ENCODE data around the gene NPAS2. TPM values are rescaled to one million over a fixed set of nuclear protein-coding genes. Genes with fewer than 3 reads are reported as not detected.

Gene NPAS2
- total and polyA plus RNA-seq, 7 donors = 8.5 to 56.2 (median 17.3) TPM

DNA sequence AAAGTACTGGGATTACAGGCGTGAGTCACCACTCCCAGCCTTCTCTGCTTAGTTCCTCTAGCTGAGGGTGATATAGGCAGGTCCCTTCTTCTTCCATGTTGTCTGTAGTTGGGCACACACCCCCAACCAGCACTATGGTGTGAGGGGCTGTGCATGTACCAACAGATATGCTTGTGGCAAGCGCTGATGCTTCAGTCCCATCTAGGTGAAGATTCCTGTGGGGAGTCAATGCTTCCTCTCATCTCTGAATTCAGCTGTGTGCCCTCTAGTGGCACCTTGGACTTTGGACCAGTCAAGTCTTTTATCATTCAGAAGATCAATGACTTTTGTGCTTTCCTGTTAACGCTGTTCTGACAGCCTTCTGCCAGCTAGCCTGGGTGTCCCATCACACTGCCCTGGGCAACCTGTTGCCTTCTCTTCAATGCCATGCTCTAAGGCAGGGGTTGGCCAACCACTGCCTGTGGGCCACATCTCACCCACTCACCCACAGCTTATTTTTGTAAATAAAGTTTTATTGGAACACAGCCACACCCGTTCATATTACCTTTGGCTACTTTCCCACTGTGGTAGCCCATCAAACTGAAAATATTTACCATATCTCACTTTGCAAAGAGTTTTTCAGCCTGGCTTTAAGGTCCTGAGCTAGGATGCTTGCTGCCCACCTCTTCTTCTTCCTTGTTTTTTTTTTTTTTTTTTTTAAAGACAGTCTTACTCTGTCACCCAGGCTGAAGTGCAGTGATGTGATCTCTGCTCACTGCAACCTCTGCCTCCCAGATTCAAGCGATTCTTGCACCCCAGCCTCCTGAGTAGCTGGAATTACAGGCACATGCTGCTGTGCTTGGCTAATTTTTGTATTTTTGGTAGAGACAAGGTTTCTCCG is 51.0 kb downstream of the NPAS2 start:
- no peaks in the 10 kb centered on the region for H3K36me3 ChIP-seq (ENCODE audit: insufficient read depth in 1 of 2, low read depth in 1 of 2)
- peaks cover 10% of the 10 kb centered on the region for H3K9me3 ChIP-seq
- no peak overlapping the region for H3K4me3 ChIP-seq
- ATAC-seq = no peak
- H3K27ac ChIP-seq = no peak overlapping the region
- no peaks in the 10 kb centered on the region for H3K4me1 ChIP-seq
- no peak for DNase-seq
- WGBS, 3 donors = 74 to 96% (median 76%) methylated on average over 6 of the region's 6 CpGs
- TF ChIP-seq, protein P1, sequence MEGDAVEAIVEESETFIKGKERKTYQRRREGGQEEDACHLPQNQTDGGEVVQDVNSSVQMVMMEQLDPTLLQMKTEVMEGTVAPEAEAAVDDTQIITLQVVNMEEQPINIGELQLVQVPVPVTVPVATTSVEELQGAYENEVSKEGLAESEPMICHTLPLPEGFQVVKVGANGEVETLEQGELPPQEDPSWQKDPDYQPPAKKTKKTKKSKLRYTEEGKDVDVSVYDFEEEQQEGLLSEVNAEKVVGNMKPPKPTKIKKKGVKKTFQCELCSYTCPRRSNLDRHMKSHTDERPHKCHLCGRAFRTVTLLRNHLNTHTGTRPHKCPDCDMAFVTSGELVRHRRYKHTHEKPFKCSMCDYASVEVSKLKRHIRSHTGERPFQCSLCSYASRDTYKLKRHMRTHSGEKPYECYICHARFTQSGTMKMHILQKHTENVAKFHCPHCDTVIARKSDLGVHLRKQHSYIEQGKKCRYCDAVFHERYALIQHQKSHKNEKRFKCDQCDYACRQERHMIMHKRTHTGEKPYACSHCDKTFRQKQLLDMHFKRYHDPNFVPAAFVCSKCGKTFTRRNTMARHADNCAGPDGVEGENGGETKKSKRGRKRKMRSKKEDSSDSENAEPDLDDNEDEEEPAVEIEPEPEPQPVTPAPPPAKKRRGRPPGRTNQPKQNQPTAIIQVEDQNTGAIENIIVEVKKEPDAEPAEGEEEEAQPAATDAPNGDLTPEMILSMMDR (IDR thresholded peaks at IDR 0.05) = no peak
- no peaks in the 10 kb centered on the region for H3K27me3 ChIP-seq (ENCODE audit: insufficient read depth in 3 of 3, low read length in 2 of 3)
- intact Hi-C loops (cut with DNase I) = no loop called here

DNA sequence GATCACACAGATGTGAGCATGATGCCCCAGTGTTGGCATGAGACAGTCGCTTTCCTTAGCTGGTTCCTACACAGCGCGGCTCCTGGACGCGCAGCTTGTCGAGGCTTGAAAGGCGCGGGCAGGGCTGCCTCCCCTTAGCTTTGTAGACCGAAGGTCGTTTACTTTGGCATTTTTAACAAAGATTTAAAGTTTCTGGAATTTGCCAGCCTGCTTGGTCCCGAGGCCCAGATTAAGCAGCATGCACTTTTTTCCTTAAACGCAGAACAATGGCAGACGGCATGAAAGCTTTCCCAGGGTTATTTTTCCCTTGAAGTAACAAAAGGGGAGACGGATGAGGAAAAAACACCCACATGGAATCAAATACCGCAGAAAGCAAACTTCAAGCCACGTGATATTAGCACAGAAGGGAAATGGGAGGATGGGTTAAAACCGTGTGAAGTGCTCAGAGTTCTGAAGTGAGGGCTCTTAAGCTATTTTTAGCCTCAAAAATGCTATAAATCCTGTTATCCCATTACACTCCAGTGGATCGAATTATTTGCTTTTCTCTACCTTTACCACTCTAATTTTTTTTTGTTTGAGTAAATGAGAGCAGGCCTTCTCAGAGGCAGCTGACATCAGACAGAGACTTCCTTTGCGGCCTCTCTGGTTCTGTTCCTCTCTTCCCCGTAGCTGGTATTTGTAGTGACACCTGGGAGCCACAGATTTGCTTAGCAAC is 55.7 kb downstream of the NPAS2 start:
- no peak for ATAC-seq
- H3K27ac ChIP-seq = no peak overlapping the region
- intact Hi-C loops (cut with DNase I) = no loop called here

DNA sequence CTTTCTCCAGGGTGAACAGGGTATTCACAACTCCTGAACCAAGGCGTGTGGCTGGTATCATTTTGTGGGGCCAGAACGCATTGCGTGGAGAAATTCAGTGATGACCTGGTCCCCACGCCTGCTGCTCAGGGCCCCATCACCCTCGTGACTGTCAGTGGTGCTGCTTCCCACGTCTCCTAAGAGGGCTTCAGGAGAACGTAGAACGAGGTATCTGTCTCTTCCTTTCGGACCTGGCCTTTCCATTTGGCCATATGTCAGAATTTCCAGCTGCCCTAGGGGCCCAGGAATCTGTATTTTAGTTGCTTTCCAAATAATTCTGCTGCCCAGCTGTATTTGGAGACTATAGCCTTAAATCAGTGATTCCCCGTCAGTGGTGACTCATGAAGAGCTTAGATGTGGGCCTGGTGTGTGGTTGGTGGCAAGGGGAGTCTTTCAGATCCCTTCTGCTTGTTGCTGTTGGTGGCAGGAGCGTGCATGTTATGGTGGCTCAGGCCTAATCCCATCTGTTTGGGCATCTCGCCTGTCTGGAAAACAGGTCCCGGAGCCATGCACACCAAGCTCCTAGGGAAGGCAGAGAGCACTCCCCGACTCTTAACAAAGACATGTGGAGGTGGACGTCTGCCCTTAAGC is 56.4 kb downstream of the NPAS2 start:
- Histone ChIP-seq H3K9me3 (no peaks in the 10 kb centered on the region), H3K4me1 (no peaks in the 10 kb centered on the region), H3K4me3 (no peak overlapping the region), H3K27ac (no peak overlapping the region), H3K36me3 (ENCODE audit: insufficient read depth in 1 of 2, low read depth in 1 of 2) (no peaks in the 10 kb centered on the region), H3K27me3 (ENCODE audit: insufficient read depth in 3 of 3, low read length in 2 of 3) (no peaks in the 10 kb centered on the region)
- WGBS, 3 donors = 81 to 93% (median 87%) methylated on average over 15 of the region's 15 CpGs
- TF ChIP-seq, protein P1 (IDR thresholded peaks at IDR 0.05) = no peak
- ATAC-seq (no peak), DNase-seq (no peak)
- intact Hi-C loops (cut with DNase I) = no loop called here

More for the DNA sequence above, 55.7 kb downstream of the NPAS2 start:
- DNase-seq = no peak
- WGBS, 3 donors = 82 to 83% (median 83%) methylated on average over 20 of the region's 20 CpGs
- Histone ChIP-seq H3K27me3 (ENCODE audit: insufficient read depth in 3 of 3, low read length in 2 of 3) (no peaks in the 10 kb centered on the region), H3K4me1 (no peaks in the 10 kb centered on the region), H3K4me3 (no peak overlapping the region), H3K9me3 (no peaks in the 10 kb centered on the region), H3K36me3 (ENCODE audit: insufficient read depth in 1 of 2, low read depth in 1 of 2) (no peaks in the 10 kb centered on the region)
- TF ChIP-seq, protein P1 (IDR thresholded peaks at IDR 0.05) = no peak

DNA sequence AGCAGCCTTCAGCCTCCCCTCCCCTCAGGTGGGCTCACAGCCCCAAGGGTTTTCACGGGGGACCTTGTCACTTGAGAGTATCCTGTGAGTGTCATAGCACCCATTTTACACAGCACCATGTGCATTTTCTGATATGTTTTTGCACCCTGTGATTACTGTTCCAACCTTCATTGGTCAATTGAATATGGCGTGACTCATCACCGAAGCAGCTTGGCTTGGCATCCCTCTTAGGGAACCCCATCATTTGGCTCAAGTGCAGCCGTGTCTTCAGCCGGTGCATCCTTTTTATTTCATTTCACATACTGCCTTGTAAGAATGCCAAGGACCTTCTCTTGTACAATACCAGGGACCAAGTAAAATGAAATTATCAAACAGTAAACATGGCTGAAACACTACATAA is 57.6 kb downstream of the NPAS2 start:
- H3K27ac ChIP-seq = peak overlapping the region; percentile 37

More for the DNA sequence above, 57.6 kb downstream of the NPAS2 start:
- DNase-seq = peak in 1 of 2 donors; percentile 31
- TF ChIP-seq, protein P1 (IDR thresholded peaks at IDR 0.05) = no peak
- Histone ChIP-seq H3K4me3 (no peak overlapping the region), H3K9me3 (no peaks in the 10 kb centered on the region), H3K4me1 (no peaks in the 10 kb centered on the region), H3K27me3 (ENCODE audit: insufficient read depth in 3 of 3, low read length in 2 of 3) (no peaks in the 10 kb centered on the region), H3K36me3 (ENCODE audit: insufficient read depth in 1 of 2, low read depth in 1 of 2) (no peaks in the 10 kb centered on the region)
- intact Hi-C loops (cut with DNase I) = no loop called here
- peak in 3 of 4 donors; percentile 48 to 65 (median 52) for ATAC-seq
- WGBS, 3 donors = 47 to 59% (median 49%) methylated on average over 5 of the region's 5 CpGs
